Neural progenitor cell (in vitro differentiated cells): Measurements from ENCODE around the gene LTBP1. TPM values are rescaled to one million over a fixed set of nuclear protein-coding genes. Genes with fewer than 3 reads are reported as not detected.

ENCODE experiments used
- DNase-seq: peaks from one replicate; pipeline ENCODE4 v3.0.0-alpha.2; 2016; ENCODE audit warnings: low spot score
- H2AFZ ChIP-seq: fragments of 200-600 bp; sonication (generic); replicated peaks from 2 replicates; pipeline ENCODE4 v1.6.1; 2016; ENCODE audit warnings: antibody characterized with exemption
- H3F3A ChIP-seq: fragments of 200-600 bp; sonication (generic); 2 replicates; pipeline ENCODE4 v1.6.1; 2016; ENCODE audit warnings: antibody characterized with exemption, low read depth
- H3K27ac ChIP-seq: fragments of 200-600 bp; sonication (generic); 2 replicates; pipeline ENCODE4 v1.5.1; 2016; ENCODE audit warnings: mild to moderate bottlenecking
- H3K27me3 ChIP-seq: fragments of 200-600 bp; sonication (generic); 2 replicates; pipeline ENCODE4 v1.6.1; 2016; ENCODE audit warnings: mild to moderate bottlenecking, moderate library complexity
- H3K36me3 ChIP-seq: fragments of 200-600 bp; sonication (generic); 2 replicates; pipeline ENCODE4 v1.5.1; 2016
- H3K4me1 ChIP-seq: fragments of 200-600 bp; sonication (generic); 2 replicates; pipeline ENCODE4 v1.6.1; 2016; ENCODE audit warnings: mixed run types
- H3K4me2 ChIP-seq: fragments of 200-600 bp; sonication (generic); 2 replicates; pipeline ENCODE4 v1.6.1; 2016
- H3K4me3 ChIP-seq: fragments of 200-600 bp; sonication (generic); 2 replicates; pipeline ENCODE4 v1.5.1; 2016
- H3K79me2 ChIP-seq: fragments of 200-600 bp; sonication (generic); 2 replicates; pipeline ENCODE4 v1.6.1; 2016; ENCODE audit warnings: low read depth
- H3K9ac ChIP-seq: fragments of 200-600 bp; sonication (generic); 2 replicates; pipeline ENCODE4 v1.6.1; 2016
- H3K9me3 ChIP-seq: fragments of 200-600 bp; sonication (generic); 2 replicates; pipeline ENCODE4 v1.5.1; 2016; ENCODE audit warnings: low read depth
- H4K20me1 ChIP-seq: fragments of 200-600 bp; sonication (generic); 2 replicates; pipeline ENCODE4 v1.6.1; 2016; ENCODE audit warnings: low read depth
- H3K27ac Mint-ChIP-seq: 3 replicates; pipeline ENCODE4 v1.8.0; 2021; ENCODE audit warnings: mixed read lengths
- H3K27me3 Mint-ChIP-seq: 2 replicates; pipeline ENCODE4 v1.8.0; 2022; ENCODE audit warnings: low read depth, mild to moderate bottlenecking, inconsistent platforms, moderate library complexity, mixed read lengths; ENCODE audit not compliant: insufficient read depth
- H3K36me3 Mint-ChIP-seq: 3 replicates; pipeline ENCODE4 v1.8.0; 2021; ENCODE audit warnings: mixed read lengths
- H3K4me1 Mint-ChIP-seq: 3 replicates; pipeline ENCODE4 v1.8.0; 2021; ENCODE audit warnings: mixed read lengths
- H3K4me3 Mint-ChIP-seq: 3 replicates; pipeline ENCODE4 v1.8.0; 2021; ENCODE audit warnings: mild to moderate bottlenecking, moderate library complexity, mixed read lengths
- H3K9me3 Mint-ChIP-seq: 3 replicates; pipeline ENCODE4 v1.8.0; 2020; ENCODE audit warnings: mixed read lengths
- CTCF ChIP-seq: fragments of 200-600 bp; sonication (generic); IDR thresholded peaks from 2 replicates; pipeline ENCODE4 v1.5.1; 2017; ENCODE audit warnings: antibody characterized with exemption, mild to moderate bottlenecking
- EZH2 ChIP-seq: fragments of 200-600 bp; sonication (generic); IDR thresholded peaks from 2 replicates; pipeline ENCODE4 v1.6.1; 2017; ENCODE audit warnings: antibody characterized with exemption, mild to moderate bottlenecking, moderate library complexity
- EZH2phosphoT487 ChIP-seq: fragments of 200-600 bp; sonication (generic); IDR thresholded peaks from 2 replicates; pipeline ENCODE4 v1.6.1; 2017; ENCODE audit warnings: antibody characterized with exemption
- total RNA-seq: library from RNA; depleted of rRNA; stranded (reverse); fragments of >200 nt; gene quantifications from 2 replicates; pipeline ENCODE4 v1.2.3, GENCODE V29; 2015; ENCODE audit warnings: low replicate concordance

LTBP1 gene
- total RNA-seq, 1 donor from 2014 or later: 50.5 TPM

- Mint-ChIP-seq H3K27me3 (peaks cover 4% of the 10 kb centered on the region), H3K4me1 (no peaks in the 10 kb centered on the region), H3K4me3 (no peak overlapping the region), H3K9me3 (peaks cover 9% of the 10 kb centered on the region), H3K36me3 (peaks cover 6% of the 10 kb centered on the region), H3K27ac (no peak overlapping the region)
- H3K36me3 ChIP-seq: no peaks in the 10 kb centered on the region
- H3K27me3 ChIP-seq: no peaks in the 10 kb centered on the region
- TF ChIP-seq EZH2phosphoT487 (no peak), CTCF (no peak), EZH2 (no peak)
- no peak overlapping the region for H3K27ac ChIP-seq
- no peak overlapping the region for H3K4me2 ChIP-seq
- no peak overlapping the region for H3K9ac ChIP-seq
- H4K20me1 ChIP-seq: no peaks in the 10 kb centered on the region
- DNase-seq: no peak
- no peaks in the 10 kb centered on the region for H3F3A ChIP-seq
- H3K4me1 ChIP-seq: no peaks in the 10 kb centered on the region
- no peak overlapping the region for H2AFZ ChIP-seq
- no peak overlapping the region for H3K4me3 ChIP-seq
- no peaks in the 10 kb centered on the region for H3K79me2 ChIP-seq
- H3K9me3 ChIP-seq: no peaks in the 10 kb centered on the region
These were observed 51.0 kb downstream of the LTBP1 start for GRCh38 chr2:32997705-32998104.

- no peak for DNase-seq
- Mint-ChIP-seq H3K36me3 (peaks cover under 1% of the 10 kb centered on the region), H3K9me3 (peaks cover 2% of the 10 kb centered on the region), H3K4me1 (no peaks in the 10 kb centered on the region), H3K4me3 (no peak overlapping the region), H3K27me3 (peaks cover 2% of the 10 kb centered on the region), H3K27ac (no peak overlapping the region)
- Histone ChIP-seq H3K9ac (no peak overlapping the region), H3K9me3 (no peaks in the 10 kb centered on the region), H3K27ac (no peak overlapping the region), H3K27me3 (no peaks in the 10 kb centered on the region), H2AFZ (no peak overlapping the region), H3K4me1 (no peaks in the 10 kb centered on the region), H3K36me3 (no peaks in the 10 kb centered on the region), H3K4me3 (no peak overlapping the region), H3K79me2 (no peaks in the 10 kb centered on the region), H4K20me1 (no peaks in the 10 kb centered on the region), H3K4me2 (no peak overlapping the region), H3F3A (no peaks in the 10 kb centered on the region)
- TF ChIP-seq EZH2 (no peak), EZH2phosphoT487 (no peak), CTCF (no peak)
These were observed 54.2 kb downstream of the LTBP1 start for GRCh38 chr2:33000986-33001385.

- Mint-ChIP-seq H3K27ac (no peak overlapping the region), H3K4me3 (no peak overlapping the region), H3K4me1 (no peaks in the 10 kb centered on the region), H3K36me3 (no peaks in the 10 kb centered on the region), H3K27me3 (no peaks in the 10 kb centered on the region), H3K9me3 (peaks cover 2% of the 10 kb centered on the region)
- H3K4me3 ChIP-seq: no peak overlapping the region
- H3K9ac ChIP-seq: no peak overlapping the region
- H3K27me3 ChIP-seq: no peaks in the 10 kb centered on the region
- no peaks in the 10 kb centered on the region for H3K36me3 ChIP-seq
- H3K27ac ChIP-seq: no peak overlapping the region
- no peak for DNase-seq
- no peak for TF ChIP-seq EZH2phosphoT487
- no peaks in the 10 kb centered on the region for H3F3A ChIP-seq
- no peak overlapping the region for H3K4me2 ChIP-seq
- no peaks in the 10 kb centered on the region for H3K4me1 ChIP-seq
- no peaks in the 10 kb centered on the region for H3K79me2 ChIP-seq
- H4K20me1 ChIP-seq: no peaks in the 10 kb centered on the region
- H2AFZ ChIP-seq: no peak overlapping the region
- no peaks in the 10 kb centered on the region for H3K9me3 ChIP-seq
These were observed 55.1 kb downstream of the LTBP1 start for GRCh38 chr2:33001823-33002222.

GRCh38 chr2:33002863-33003262, 56.1 kb downstream of the LTBP1 start:
- no peak overlapping the region for H3K4me2 ChIP-seq
- Mint-ChIP-seq H3K36me3 (no peaks in the 10 kb centered on the region), H3K27me3 (no peaks in the 10 kb centered on the region), H3K4me1 (no peaks in the 10 kb centered on the region), H3K9me3 (peaks cover 2% of the 10 kb centered on the region), H3K27ac (no peak overlapping the region), H3K4me3 (no peak overlapping the region)
- no peak for TF ChIP-seq CTCF
- no peak for TF ChIP-seq EZH2phosphoT487
- TF ChIP-seq EZH2: no peak
- H4K20me1 ChIP-seq: no peaks in the 10 kb centered on the region
- H3F3A ChIP-seq: no peaks in the 10 kb centered on the region
- no peaks in the 10 kb centered on the region for H3K9me3 ChIP-seq
- H3K36me3 ChIP-seq: no peaks in the 10 kb centered on the region
- no peak for DNase-seq
- H3K79me2 ChIP-seq: no peaks in the 10 kb centered on the region
- no peak overlapping the region for H3K9ac ChIP-seq
- H3K4me3 ChIP-seq: no peak overlapping the region
- H3K27me3 ChIP-seq: no peaks in the 10 kb centered on the region
- H3K4me1 ChIP-seq: no peaks in the 10 kb centered on the region
- H2AFZ ChIP-seq: no peak overlapping the region
- no peak overlapping the region for H3K27ac ChIP-seq
